NB4 (cell line): ENCODE measurements around the gene UBXN11.

Experiments used
- MYC ChIP-seq: IDR thresholded peaks from 2 replicates; pipeline ENCODE4 v1.6.1; 2011; ENCODE audit warnings: low read depth, low read length
- POLR2A ChIP-seq: IDR thresholded peaks from 2 replicates; pipeline ENCODE4 v1.6.1; 2011; ENCODE audit warnings: mild to moderate bottlenecking; ENCODE audit not compliant: insufficient read length; ENCODE audit errors: extremely low read depth
- TF ChIP-seq, protein P1 (sequence below): IDR thresholded peaks from one replicate; pipeline ENCODE4 v1.5.1; 2012; ENCODE audit warnings: low read depth, low read length
- TF ChIP-seq, protein P2 (sequence below): IDR thresholded peaks from 2 replicates; pipeline ENCODE4 v1.6.1; 2011; ENCODE audit warnings: low read depth, low read length

DNA sequence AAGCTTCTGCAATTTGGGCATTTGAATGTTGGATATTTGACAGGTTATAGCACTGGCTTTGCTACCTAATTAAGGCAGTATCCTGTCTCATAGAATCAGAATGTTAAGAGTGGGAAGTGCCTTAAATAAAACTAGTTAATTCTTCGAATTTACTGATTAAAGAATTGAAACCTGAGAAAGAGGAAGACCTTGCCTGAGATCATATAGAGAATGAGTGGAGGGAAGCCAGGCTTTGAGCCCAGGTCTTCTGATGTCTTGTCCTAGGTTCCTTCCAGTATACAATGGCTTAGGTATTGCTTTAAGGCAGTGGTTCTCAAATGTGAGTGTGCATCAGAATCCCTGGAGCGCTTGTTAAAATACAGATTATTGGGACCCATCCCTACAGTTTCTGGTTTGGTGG is 47.4 kb downstream of the UBXN11 start:
- TF ChIP-seq POLR2A: no peak
- TF ChIP-seq, protein P1, sequence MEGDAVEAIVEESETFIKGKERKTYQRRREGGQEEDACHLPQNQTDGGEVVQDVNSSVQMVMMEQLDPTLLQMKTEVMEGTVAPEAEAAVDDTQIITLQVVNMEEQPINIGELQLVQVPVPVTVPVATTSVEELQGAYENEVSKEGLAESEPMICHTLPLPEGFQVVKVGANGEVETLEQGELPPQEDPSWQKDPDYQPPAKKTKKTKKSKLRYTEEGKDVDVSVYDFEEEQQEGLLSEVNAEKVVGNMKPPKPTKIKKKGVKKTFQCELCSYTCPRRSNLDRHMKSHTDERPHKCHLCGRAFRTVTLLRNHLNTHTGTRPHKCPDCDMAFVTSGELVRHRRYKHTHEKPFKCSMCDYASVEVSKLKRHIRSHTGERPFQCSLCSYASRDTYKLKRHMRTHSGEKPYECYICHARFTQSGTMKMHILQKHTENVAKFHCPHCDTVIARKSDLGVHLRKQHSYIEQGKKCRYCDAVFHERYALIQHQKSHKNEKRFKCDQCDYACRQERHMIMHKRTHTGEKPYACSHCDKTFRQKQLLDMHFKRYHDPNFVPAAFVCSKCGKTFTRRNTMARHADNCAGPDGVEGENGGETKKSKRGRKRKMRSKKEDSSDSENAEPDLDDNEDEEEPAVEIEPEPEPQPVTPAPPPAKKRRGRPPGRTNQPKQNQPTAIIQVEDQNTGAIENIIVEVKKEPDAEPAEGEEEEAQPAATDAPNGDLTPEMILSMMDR: no peak
- no peak for TF ChIP-seq MYC
- TF ChIP-seq, protein P2, sequence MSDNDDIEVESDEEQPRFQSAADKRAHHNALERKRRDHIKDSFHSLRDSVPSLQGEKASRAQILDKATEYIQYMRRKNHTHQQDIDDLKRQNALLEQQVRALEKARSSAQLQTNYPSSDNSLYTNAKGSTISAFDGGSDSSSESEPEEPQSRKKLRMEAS: no peak
